Mononuclear cell (primary cell): ENCODE measurements around the gene ENO2. TPM values are rescaled to one million over a fixed set of nuclear protein-coding genes. Genes with fewer than 3 reads are reported as not detected.
A peak's percentile ranks its signal among the peaks of the same experiment; 100 is the strongest.
"Not testable (repeated sequence)": the region's sequence is repeated elsewhere in the genome, so short reads cannot be mapped to it uniquely, and the experiment has no call there.

Source experiments
- H3K27me3 ChIP-seq: 2 replicates; pipeline ENCODE4 v1.6.0; 2011; ENCODE audit warnings: low read length, control low read depth; ENCODE audit not compliant: insufficient read depth
- H3K4me1 ChIP-seq: 2 replicates; pipeline ENCODE4 v1.5.1; 2011; ENCODE audit warnings: mild to moderate bottlenecking, low read length, control low read depth; ENCODE audit not compliant: insufficient read depth
- H3K4me3 ChIP-seq: 2 replicates; pipeline ENCODE4 v1.5.1; 2011; ENCODE audit warnings: mild to moderate bottlenecking, low read length, moderate library complexity
- H3K9me3 ChIP-seq: 2 replicates; pipeline ENCODE4 v1.5.1; 2011; ENCODE audit warnings: low read depth, mild to moderate bottlenecking, control low read depth, low read length
- total RNA-seq: library from RNA; depleted of rRNA; stranded (reverse); fragments of >200 nt; gene quantifications from one replicate; pipeline ENCODE4 v1.2.3, GENCODE V29; 2012

The ENO2 gene
- 11.4 TPM for total RNA-seq

DNA sequence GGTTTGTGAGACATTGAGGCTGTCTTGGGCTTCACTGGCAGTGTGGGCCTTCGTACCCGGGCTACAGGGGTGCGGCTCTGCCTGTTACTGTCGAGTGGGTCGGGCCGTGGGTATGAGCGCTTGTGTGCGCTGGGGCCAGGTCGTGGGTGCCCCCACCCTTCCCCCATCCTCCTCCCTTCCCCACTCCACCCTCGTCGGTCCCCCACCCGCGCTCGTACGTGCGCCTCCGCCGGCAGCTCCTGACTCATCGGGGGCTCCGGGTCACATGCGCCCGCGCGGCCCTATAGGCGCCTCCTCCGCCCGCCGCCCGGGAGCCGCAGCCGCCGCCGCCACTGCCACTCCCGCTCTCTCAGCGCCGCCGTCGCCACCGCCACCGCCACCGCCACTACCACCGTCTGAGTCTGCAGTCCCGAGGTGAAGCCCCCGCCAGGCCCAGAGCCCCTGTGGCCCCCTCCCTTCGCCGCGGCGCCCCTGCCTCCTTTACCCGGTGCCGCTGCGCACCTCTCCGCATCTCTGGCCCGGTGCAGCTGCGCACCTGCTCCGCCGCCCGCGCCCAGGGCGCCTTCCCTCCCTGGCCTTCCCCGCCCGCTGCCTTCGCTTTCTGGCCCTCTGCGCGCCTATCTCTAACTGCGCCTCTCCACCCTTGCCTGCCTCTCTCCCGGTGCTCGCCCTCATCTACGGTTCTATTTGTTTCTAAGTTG is at the start of gene ENO2:
TSS of gene ENO2 (plus strand) at position 335 of the 701 bp plus-strand sequence. CDS start 1,253 bp downstream, outside the sequence.
- Histone ChIP-seq H3K4me3 (peak within 1 kb of the TSS; percentile 43), H3K4me1 (peaks cover 17% of the 10 kb centered on the region), H3K9me3 (no peaks in the 10 kb centered on the region), H3K27me3 (peaks cover 11% of the 10 kb centered on the region)

DNA sequence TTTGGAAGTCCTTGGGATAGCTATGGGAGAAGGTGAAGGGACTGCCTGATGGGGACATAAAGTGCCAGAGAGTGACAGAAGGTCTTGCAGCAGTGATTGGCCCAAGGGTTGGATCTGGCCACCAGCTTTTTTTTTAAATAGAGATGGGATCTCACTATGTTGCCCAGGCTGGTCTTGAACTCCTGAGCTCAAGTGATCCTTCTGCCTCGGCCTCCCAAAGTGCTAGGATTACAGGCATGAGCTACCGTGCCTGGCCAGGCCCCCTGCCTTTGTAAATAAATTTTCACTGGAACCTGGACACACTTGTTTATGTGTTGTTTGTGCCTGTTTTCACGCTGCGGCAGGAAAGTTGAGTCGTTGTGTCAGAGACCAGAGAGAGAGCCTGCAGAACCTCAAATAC is 49.1 kb upstream of the ENO2 start:
- H3K4me1 ChIP-seq = peaks cover 28% of the 10 kb centered on the region
- H3K4me3 ChIP-seq, H3K27me3 ChIP-seq, H3K9me3 ChIP-seq: not testable (repeated sequence)

GRCh38 chr12:6866163-6866919 is 48.0 kb upstream of the ENO2 start:
- Histone ChIP-seq H3K9me3 (no peaks in the 10 kb centered on the region), H3K4me3 (peak overlapping the region; percentile 78), H3K4me1 (peaks cover 37% of the 10 kb centered on the region), H3K27me3 (no peaks in the 10 kb centered on the region)

DNA sequence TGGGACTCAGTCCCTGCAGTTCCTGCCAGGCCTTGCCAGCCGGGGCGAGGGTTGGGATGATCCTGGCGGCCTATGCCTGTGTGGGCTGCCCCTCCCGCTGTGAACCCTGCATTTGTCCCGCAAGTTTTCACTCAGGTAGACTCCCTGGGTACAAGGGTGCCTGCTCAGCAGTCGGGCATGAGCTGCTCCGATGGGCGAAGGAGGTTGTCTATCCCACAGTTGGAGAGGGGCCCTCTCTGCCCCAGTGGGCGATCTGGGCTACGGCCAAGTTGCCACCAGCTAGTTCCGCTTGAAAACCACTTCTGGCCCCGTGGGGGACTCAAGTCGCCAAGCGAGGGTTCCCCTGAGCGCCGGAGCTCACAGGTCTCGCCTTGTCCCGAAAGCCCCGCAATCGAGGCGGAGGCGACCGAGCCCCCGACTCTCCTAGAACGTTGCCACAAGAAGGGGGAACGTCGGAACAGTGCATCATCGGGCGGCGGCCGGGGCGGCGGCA is 47.4 kb upstream of the ENO2 start:
- Histone ChIP-seq H3K27me3 (no peaks in the 10 kb centered on the region), H3K4me3 (peak overlapping the region; percentile 78), H3K4me1 (peaks cover 43% of the 10 kb centered on the region), H3K9me3 (no peaks in the 10 kb centered on the region)

GRCh38 chr12:6867413-6868210 is 46.8 kb upstream of the ENO2 start, which contains the start of gene TPI1:
Gene TPI1, plus strand, starts transcription at chr12:6867531. Its CDS starts 36 bp downstream, at chr12:6867567.
- H3K4me1 ChIP-seq = peaks cover 48% of the 10 kb centered on the region

DNA sequence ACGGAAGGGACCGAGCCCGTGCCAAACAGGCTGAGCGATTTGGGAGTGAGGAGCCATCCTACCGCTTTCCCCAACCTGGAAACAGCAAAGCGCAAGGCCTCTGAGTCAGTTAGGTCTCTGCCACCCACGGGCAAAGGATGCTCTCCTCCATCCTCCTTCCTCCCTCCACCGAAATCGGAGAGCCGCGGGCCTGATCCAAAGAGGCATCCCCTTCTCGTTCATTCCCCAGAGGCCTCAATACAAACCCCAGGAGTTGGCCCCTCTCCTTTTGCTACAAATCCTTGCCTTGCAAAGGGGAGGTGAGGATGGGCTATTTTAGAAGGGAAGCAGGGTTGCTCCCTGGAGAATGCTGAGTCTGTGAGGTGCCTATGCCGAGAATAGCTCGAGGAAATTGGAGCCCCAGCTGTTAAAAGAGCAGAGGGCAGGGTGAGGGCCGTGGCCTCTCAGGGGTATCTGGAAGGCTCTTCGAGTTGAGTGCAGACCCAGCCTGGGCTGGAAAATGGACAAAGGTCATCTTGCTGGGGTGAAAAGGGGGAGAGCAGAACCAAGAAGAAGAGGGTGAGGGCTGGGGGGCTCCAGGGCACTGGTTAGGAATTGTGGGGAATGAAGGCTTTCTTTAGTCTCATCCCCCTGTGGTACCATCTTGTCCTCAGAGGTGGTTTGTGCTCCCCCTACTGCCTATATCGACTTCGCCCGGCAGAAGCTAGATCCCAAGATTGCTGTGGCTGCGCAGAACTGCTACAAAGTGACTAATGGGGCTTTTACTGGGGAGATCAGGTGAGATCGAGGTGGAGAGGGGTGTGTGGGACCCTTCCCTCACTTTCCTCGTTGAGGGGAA is 46.0 kb upstream of the ENO2 start:
- Histone ChIP-seq H3K4me3 (peak overlapping the region; percentile 78), H3K27me3 (no peaks in the 10 kb centered on the region), H3K4me1 (peaks cover 48% of the 10 kb centered on the region), H3K9me3 (no peaks in the 10 kb centered on the region)

More at GRCh38 chr12:6867413-6868210, 46.8 kb upstream of the ENO2 start, which contains the start of gene TPI1:
- Histone ChIP-seq H3K27me3 (no peaks in the 10 kb centered on the region), H3K4me3 (peak within 1 kb of the TSS; percentile 78), H3K9me3 (no peaks in the 10 kb centered on the region)

DNA sequence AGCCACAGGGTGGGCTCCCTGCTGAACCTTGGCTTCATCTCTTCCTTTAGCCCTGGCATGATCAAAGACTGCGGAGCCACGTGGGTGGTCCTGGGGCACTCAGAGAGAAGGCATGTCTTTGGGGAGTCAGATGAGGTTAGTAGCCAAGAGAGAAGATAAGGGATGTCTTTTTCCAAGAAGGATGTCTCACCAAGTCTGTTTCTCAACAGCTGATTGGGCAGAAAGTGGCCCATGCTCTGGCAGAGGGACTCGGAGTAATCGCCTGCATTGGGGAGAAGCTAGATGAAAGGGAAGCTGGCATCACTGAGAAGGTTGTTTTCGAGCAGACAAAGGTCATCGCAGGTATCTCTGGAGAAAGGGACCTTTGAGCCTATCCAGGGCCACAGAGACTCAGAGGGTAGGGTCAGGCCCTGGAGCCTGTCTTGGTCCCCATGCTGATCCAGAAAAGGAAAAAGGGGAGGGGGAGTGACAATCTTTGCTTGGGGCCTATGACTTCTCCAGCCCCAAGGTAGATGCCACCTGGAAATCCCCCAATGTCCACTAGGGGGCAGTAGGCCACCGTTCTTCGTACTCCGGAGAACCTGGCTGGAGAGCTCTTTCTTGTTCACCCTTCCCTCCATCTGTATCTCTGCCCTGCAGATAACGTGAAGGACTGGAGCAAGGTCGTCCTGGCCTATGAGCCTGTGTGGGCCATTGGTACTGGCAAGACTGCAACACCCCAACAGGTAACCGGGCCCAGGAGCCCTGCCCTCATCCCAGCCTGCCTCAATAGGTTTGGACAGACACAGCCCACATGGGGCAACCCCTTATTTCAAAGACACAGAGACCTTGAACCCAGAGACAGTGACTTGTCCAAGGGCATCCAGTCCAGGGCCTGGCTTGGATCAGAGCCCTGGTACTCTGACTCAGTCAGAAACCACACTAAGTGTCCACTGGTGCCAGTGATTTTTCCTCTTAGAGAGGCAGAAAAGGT is 45.0 kb upstream of the ENO2 start:
- Histone ChIP-seq H3K27me3 (no peaks in the 10 kb centered on the region), H3K4me1 (peaks cover 57% of the 10 kb centered on the region), H3K9me3 (no peaks in the 10 kb centered on the region), H3K4me3 (no peak overlapping the region)

DNA sequence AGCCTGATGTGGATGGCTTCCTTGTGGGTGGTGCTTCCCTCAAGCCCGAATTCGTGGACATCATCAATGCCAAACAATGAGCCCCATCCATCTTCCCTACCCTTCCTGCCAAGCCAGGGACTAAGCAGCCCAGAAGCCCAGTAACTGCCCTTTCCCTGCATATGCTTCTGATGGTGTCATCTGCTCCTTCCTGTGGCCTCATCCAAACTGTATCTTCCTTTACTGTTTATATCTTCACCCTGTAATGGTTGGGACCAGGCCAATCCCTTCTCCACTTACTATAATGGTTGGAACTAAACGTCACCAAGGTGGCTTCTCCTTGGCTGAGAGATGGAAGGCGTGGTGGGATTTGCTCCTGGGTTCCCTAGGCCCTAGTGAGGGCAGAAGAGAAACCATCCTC is 44.1 kb upstream of the ENO2 start:
- H3K9me3 ChIP-seq, H3K27me3 ChIP-seq, H3K4me3 ChIP-seq: not testable (repeated sequence)
- H3K4me1 ChIP-seq = peaks cover 66% of the 10 kb centered on the region

GRCh38 chr12:6871052-6871957 is 43.1 kb upstream of the ENO2 start:
- Histone ChIP-seq H3K27me3 (no peaks in the 10 kb centered on the region), H3K9me3 (no peaks in the 10 kb centered on the region), H3K4me1 (peaks cover 68% of the 10 kb centered on the region), H3K4me3 (peak overlapping the region; percentile 81)

- Histone ChIP-seq H3K27me3 (no peaks in the 10 kb centered on the region), H3K4me1 (peaks cover 60% of the 10 kb centered on the region), H3K9me3 (no peaks in the 10 kb centered on the region), H3K4me3 (peak overlapping the region; percentile 81)
These were observed 42.0 kb upstream of the ENO2 start for GRCh38 chr12:6872073-6873048.

GRCh38 chr12:6873094-6874014 is 41.0 kb upstream of the ENO2 start, which contains the start of gene SPSB2:
Gene SPSB2, minus strand, starts transcription at chr12:6873303. Its CDS starts 402 bp downstream, at chr12:6872901.
- H3K4me3 ChIP-seq = peak within 1 kb of the TSS; percentile 81
- no peaks in the 10 kb centered on the region for H3K27me3 ChIP-seq
- no peaks in the 10 kb centered on the region for H3K9me3 ChIP-seq
- H3K4me1 ChIP-seq = peaks cover 56% of the 10 kb centered on the region
